CD14-positive monocyte (primary cell): ENCODE measurements around the gene CCT3. TPM values are rescaled to one million over a fixed set of nuclear protein-coding genes. Genes with fewer than 3 reads are reported as not detected.

Source experiments
- DNase-seq, 3 donors: peaks; one replicate each; pipeline ENCODE4 v3.0.0-alpha.2; 2011 to 2022
- H2AFZ ChIP-seq: 2 replicates; pipeline ENCODE4 v1.6.0; 2012; ENCODE audit warnings: mild to moderate bottlenecking, low read depth, low read length, inconsistent platforms; ENCODE audit not compliant: insufficient read depth, poor library complexity, severe bottlenecking
- H3K27ac ChIP-seq, 2 donors: 1 replicate in 1 of 2; 2 replicates in 1 of 2; pipeline ENCODE4 v1.5.1; 2012 to 2013; ENCODE audit warnings: low read length in 2 of 2, control low read depth in 1 of 2, inconsistent platforms in 1 of 2, low read depth in 1 of 2, mild to moderate bottlenecking in 1 of 2
- H3K27me3 ChIP-seq, 2 donors: one replicate each; pipeline versions ENCODE4 v1.6.0 to v1.6.1; 2011 to 2013; ENCODE audit warnings: low read length in 2 of 2; ENCODE audit not compliant: control insufficient read depth in 2 of 2, insufficient read depth in 2 of 2
- H3K36me3 ChIP-seq, 2 donors: replicated peaks in 1 of 2; 1 replicate in 1 of 2; 2 replicates in 1 of 2; pipeline versions ENCODE4 v1.5.1 to v1.6.1; 2012 to 2013; ENCODE audit warnings: low read length in 2 of 2, control low read depth in 1 of 2, inconsistent platforms in 1 of 2, mild to moderate bottlenecking in 1 of 2; ENCODE audit not compliant: insufficient read depth in 2 of 2, control insufficient read depth in 1 of 2
- H3K4me1 ChIP-seq, 2 donors: 1 replicate in 1 of 2; 2 replicates in 1 of 2; pipeline versions ENCODE4 v1.5.1 to v1.6.1; 2012 to 2013; ENCODE audit warnings: low read length in 2 of 2, control low read depth in 1 of 2, inconsistent platforms in 1 of 2, mild to moderate bottlenecking in 1 of 2, moderate library complexity in 1 of 2; ENCODE audit not compliant: insufficient read depth in 2 of 2, control insufficient read depth in 1 of 2
- H3K4me2 ChIP-seq: replicated peaks from 2 replicates; pipeline ENCODE3; 2012; ENCODE audit warnings: low read length, moderate library complexity, mild to moderate bottlenecking; ENCODE audit not compliant: poor library complexity, severe bottlenecking; ENCODE audit errors: extremely low read depth
- H3K4me3 ChIP-seq, 3 experiments: fragments of 200-600 bp in 1 of 3; sonication (generic) in 1 of 3; replicated peaks in 1 of 3; 1 replicate in 2 of 3; 2 replicates in 1 of 3; pipeline ENCODE4 v1.5.1; 2011 to 2013; ENCODE audit warnings: low read length in 3 of 3, mild to moderate bottlenecking in 3 of 3, control low read depth in 2 of 3, low read depth in 2 of 3, inconsistent platforms in 1 of 3, moderate library complexity in 1 of 3
- H3K79me2 ChIP-seq: 2 replicates; pipeline ENCODE4 v1.6.0; 2012; ENCODE audit warnings: mild to moderate bottlenecking, control low read depth, inconsistent platforms, low read length, moderate library complexity; ENCODE audit not compliant: insufficient read depth
- H3K9ac ChIP-seq: 2 replicates; pipeline ENCODE4 v1.6.0; 2017; ENCODE audit warnings: low read length, mild to moderate bottlenecking; ENCODE audit not compliant: insufficient read depth, poor library complexity, severe bottlenecking
- H3K9me3 ChIP-seq, 2 donors: replicated peaks in 1 of 2; 1 replicate in 1 of 2; 2 replicates in 1 of 2; pipeline versions ENCODE4 v1.5.1 to v1.6.1; 2012 to 2013; ENCODE audit warnings: low read length in 2 of 2, control low read depth in 1 of 2; ENCODE audit not compliant: control insufficient read depth in 1 of 2, insufficient read depth in 1 of 2
- H4K20me1 ChIP-seq: 2 replicates; pipeline ENCODE4 v1.6.0; 2012; ENCODE audit warnings: mild to moderate bottlenecking, low read length, control low read depth, moderate library complexity; ENCODE audit not compliant: insufficient read depth
- H3K27ac Mint-ChIP-seq, 7 donors: one replicate each; pipeline ENCODE4 v1.8.0; 2020; ENCODE audit warnings: mild to moderate bottlenecking in 7 of 7, mixed read lengths in 7 of 7, moderate library complexity in 6 of 7, inconsistent platforms in 2 of 7
- H3K27me3 Mint-ChIP-seq, 3 donors: one replicate each; pipeline ENCODE4 v1.8.0; 2021 to 2022; ENCODE audit warnings: low read depth in 3 of 3, mild to moderate bottlenecking in 3 of 3, mixed read lengths in 3 of 3, moderate library complexity in 3 of 3, inconsistent platforms in 1 of 3
- H3K36me3 Mint-ChIP-seq, 2 donors: one replicate each; pipeline ENCODE4 v1.8.0; 2020; ENCODE audit warnings: mixed read lengths in 2 of 2, inconsistent platforms in 1 of 2, mild to moderate bottlenecking in 1 of 2
- H3K4me1 Mint-ChIP-seq: one replicate; pipeline ENCODE4 v1.8.0; 2020; ENCODE audit warnings: mild to moderate bottlenecking, mixed read lengths
- H3K4me3 Mint-ChIP-seq, 2 donors: one replicate each; pipeline ENCODE4 v1.8.0; 2020; ENCODE audit warnings: mild to moderate bottlenecking in 2 of 2, mixed read lengths in 2 of 2, moderate library complexity in 1 of 2
- H3K9me3 Mint-ChIP-seq, 7 donors: one replicate each; pipeline ENCODE4 v1.8.0; 2020 to 2022; ENCODE audit warnings: mixed read lengths in 7 of 7, mild to moderate bottlenecking in 6 of 7, moderate library complexity in 6 of 7, inconsistent platforms in 2 of 7
- WGBS: methylation state at CpG from one replicate; pipeline ENCODE4 v1.1.5; 2013; ENCODE audit warnings: missing lambda C conversion rate; ENCODE audit not compliant: insufficient coverage; 5-methylcytosine and 5-hydroxymethylcytosine counted together
- intact Hi-C, 2 donors: fragments of 100-400 bp; cut with micrococcal nuclease; formaldehyde crosslinking; loops; one replicate each; pipeline versions ENCODE4 v1.15.0 to v1.15.1; 2023
- polyA plus RNA-seq, 3 donors: library from polyadenylated mRNA; depleted of rRNA in 1 of 3; unstranded in 2 of 3; stranded (reverse) in 1 of 3; fragments of 300-500 nt in 2 of 3; fragments of >200 nt in 1 of 3; fragmentation: Illumina TruSeq in 2 of 3; gene quantifications; 1 replicate in 2 of 3; 2 replicates in 1 of 3; pipeline ENCODE4 v1.2.3, GENCODE V29; 2012 to 2021
- TF ChIP-seq, protein P1 (sequence below): fragments of 200-600 bp; IDR thresholded peaks from one replicate; pipeline ENCODE4 v1.8.0; 2022; ENCODE audit warnings: antibody characterized with exemption, mild to moderate bottlenecking

Gene CCT3
- polyA plus RNA-seq, 3 donors: 65.3 to 97.3 (median 94.8) TPM

- intact Hi-C loops: loop anchor here (1.0 to 10.0 kb wide), 4 partner anchors 60 to 223 kb away; partner anchors contain the start of gene GPATCH4 (in 1 of the 2)
- Histone ChIP-seq H3K36me3 (no peaks in the 10 kb centered on the region), H3K4me1 (peaks cover 13 to 17% of the 10 kb centered on the region in 2 donors), H3K9ac (no peak overlapping the region), H3K27me3 (peaks cover 24 to 35% of the 10 kb centered on the region in 2 donors), H3K4me2 (no peak overlapping the region), H2AFZ (no peak overlapping the region), H3K27ac (no peak overlapping the region), H4K20me1 (no peaks in the 10 kb centered on the region), H3K9me3 (peaks cover 0 to 5% of the 10 kb centered on the region in 2 donors), H3K4me3 (no peak overlapping the region), H3K79me2 (no peaks in the 10 kb centered on the region)
- no peak for DNase-seq
- TF ChIP-seq, protein P1, sequence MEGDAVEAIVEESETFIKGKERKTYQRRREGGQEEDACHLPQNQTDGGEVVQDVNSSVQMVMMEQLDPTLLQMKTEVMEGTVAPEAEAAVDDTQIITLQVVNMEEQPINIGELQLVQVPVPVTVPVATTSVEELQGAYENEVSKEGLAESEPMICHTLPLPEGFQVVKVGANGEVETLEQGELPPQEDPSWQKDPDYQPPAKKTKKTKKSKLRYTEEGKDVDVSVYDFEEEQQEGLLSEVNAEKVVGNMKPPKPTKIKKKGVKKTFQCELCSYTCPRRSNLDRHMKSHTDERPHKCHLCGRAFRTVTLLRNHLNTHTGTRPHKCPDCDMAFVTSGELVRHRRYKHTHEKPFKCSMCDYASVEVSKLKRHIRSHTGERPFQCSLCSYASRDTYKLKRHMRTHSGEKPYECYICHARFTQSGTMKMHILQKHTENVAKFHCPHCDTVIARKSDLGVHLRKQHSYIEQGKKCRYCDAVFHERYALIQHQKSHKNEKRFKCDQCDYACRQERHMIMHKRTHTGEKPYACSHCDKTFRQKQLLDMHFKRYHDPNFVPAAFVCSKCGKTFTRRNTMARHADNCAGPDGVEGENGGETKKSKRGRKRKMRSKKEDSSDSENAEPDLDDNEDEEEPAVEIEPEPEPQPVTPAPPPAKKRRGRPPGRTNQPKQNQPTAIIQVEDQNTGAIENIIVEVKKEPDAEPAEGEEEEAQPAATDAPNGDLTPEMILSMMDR: no peak
- no peaks in the 10 kb centered on the region for H3K36me3 Mint-ChIP-seq
- H3K27ac Mint-ChIP-seq: no peak overlapping the region
- H3K27me3 Mint-ChIP-seq: peaks cover 39 to 44% (median 40%) of the 10 kb centered on the region in 3 donors
- H3K9me3 Mint-ChIP-seq: peaks cover 0 to 5% (median 2%) of the 10 kb centered on the region in 7 donors
- no peak overlapping the region for H3K4me3 Mint-ChIP-seq
- 83% methylated on average over 2 of the region's 5 CpGs for WGBS
- H3K4me1 Mint-ChIP-seq: peaks cover 16% of the 10 kb centered on the region
Measured at GRCh38 chr1:156384658-156385057, 46.6 kb upstream of the CCT3 start.

DNA sequence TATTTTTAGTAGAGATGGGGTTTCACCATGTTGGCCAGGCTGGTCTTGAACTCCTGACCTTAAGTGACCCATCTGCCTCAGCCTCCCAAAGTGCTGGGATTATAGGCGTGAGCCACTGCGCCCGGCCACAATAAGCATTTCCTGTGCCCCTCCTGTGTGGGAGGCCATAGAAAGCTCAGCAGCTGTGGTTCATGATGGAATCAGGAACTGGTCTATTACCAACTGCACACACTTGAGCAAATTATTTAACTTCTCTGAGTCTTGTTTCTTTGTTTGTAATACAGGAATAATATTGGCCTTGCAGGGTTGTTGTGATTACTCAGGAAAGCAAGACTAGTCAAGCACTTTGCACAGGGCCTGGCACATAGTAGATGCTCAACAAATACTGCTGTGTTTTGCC lies 45.9 kb upstream of the CCT3 start:
- no peak overlapping the region for H3K4me3 Mint-ChIP-seq
- Histone ChIP-seq H3K79me2 (no peaks in the 10 kb centered on the region), H3K4me3 (no peak overlapping the region), H4K20me1 (no peaks in the 10 kb centered on the region), H3K9ac (no peak overlapping the region), H3K27ac (no peak overlapping the region), H3K4me2 (no peak overlapping the region), H3K27me3 (peaks cover 19 to 29% of the 10 kb centered on the region in 2 donors), H3K9me3 (peaks cover 0 to 5% of the 10 kb centered on the region in 2 donors), H3K36me3 (no peaks in the 10 kb centered on the region), H3K4me1 (peaks cover 13 to 17% of the 10 kb centered on the region in 2 donors), H2AFZ (no peak overlapping the region)
- peaks cover 0 to 5% (median 1%) of the 10 kb centered on the region in 7 donors for H3K9me3 Mint-ChIP-seq
- intact Hi-C loops: loop anchor here in 1 of 2 donors (2.0 to 10.0 kb wide), 2 partner anchors 61 to 221 kb away; partner anchors contain the start of gene GPATCH4
- no peaks in the 10 kb centered on the region for H3K36me3 Mint-ChIP-seq
- no peak for DNase-seq
- H3K27me3 Mint-ChIP-seq: peaks cover 32 to 37% (median 34%) of the 10 kb centered on the region in 3 donors
- TF ChIP-seq, protein P1: no peak
- 0% methylated on average over 1 of the region's 3 CpGs for WGBS
- H3K4me1 Mint-ChIP-seq: peaks cover 16% of the 10 kb centered on the region
- no peak overlapping the region for H3K27ac Mint-ChIP-seq
